ENCODE results near the gene SPINK13. TPM values are rescaled to one million over a fixed set of nuclear protein-coding genes. Genes with fewer than 3 reads are reported as not detected.
"Not testable (repeated sequence)": the region's sequence is repeated elsewhere in the genome, so short reads cannot be mapped to it uniquely, and the experiment has no call there.

The SPINK13 gene
- polyA plus RNA-seq, 1 donor: not detected

- Histone ChIP-seq H3K4me3 (ENCODE audit: low read length) (no peak overlapping the region), H3K27ac (ENCODE audit: low read length) (no peak overlapping the region), H3K4me1 (ENCODE audit: control insufficient read depth, insufficient read depth, low read length) (no peaks in the 10 kb centered on the region), H3K27me3 (ENCODE audit: control insufficient read depth, insufficient read depth, low read length) (no peaks in the 10 kb centered on the region), H3K36me3 (ENCODE audit: control insufficient read depth, insufficient read depth, low read length) (no peaks in the 10 kb centered on the region), H3K9me3 (ENCODE audit: control insufficient read depth, low read depth, low read length) (peaks cover 7% of the 10 kb centered on the region)
- WGBS (ENCODE audit: insufficient coverage, low lambda C conversion rate): no CpG with 5 or more reads among the region's 2 CpGs
- no peak for DNase-seq
Observed at GRCh38 chr5:148259288-148259687, 9.3 kb upstream of the SPINK13 start.

GRCh38 chr5:148261221-148261620, 7.4 kb upstream of the SPINK13 start:
- Histone ChIP-seq H3K4me1 (ENCODE audit: control insufficient read depth, insufficient read depth, low read length) (no peaks in the 10 kb centered on the region), H3K4me3 (ENCODE audit: low read length) (no peak overlapping the region), H3K27ac (ENCODE audit: low read length) (no peak overlapping the region), H3K27me3 (ENCODE audit: control insufficient read depth, insufficient read depth, low read length) (no peaks in the 10 kb centered on the region), H3K9me3 (ENCODE audit: control insufficient read depth, low read depth, low read length) (peaks cover 11% of the 10 kb centered on the region), H3K36me3 (ENCODE audit: control insufficient read depth, insufficient read depth, low read length) (no peaks in the 10 kb centered on the region)
- no peak for DNase-seq

DNA sequence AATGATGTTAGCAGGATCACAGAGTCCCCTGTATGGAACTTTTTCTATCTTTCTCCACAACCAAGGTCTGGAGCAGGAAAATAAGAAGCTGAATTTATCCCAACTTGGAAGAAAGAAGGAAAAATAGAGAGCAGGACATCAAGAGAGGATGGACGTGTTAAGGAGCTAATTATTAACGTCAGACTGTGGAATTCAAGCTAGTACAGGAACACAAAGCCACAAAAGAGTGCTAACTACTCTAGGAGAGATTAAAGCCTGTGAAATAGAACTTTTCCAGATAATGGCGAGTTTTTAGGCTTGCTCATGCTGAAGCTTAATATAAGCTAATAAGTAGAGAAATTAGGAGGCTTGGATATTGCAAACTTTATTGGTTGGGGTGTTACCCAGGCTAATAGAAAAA, 632 bp upstream of the SPINK13 start:
- Histone ChIP-seq H3K27ac (ENCODE audit: low read length) (no peak overlapping the region), H3K4me1 (ENCODE audit: control insufficient read depth, insufficient read depth, low read length) (no peaks in the 10 kb centered on the region), H3K4me3 (ENCODE audit: low read length) (no peak overlapping the region), H3K36me3 (ENCODE audit: control insufficient read depth, insufficient read depth, low read length) (no peaks in the 10 kb centered on the region), H3K27me3 (ENCODE audit: control insufficient read depth, insufficient read depth, low read length) (no peaks in the 10 kb centered on the region), H3K9me3 (ENCODE audit: control insufficient read depth, low read depth, low read length) (peaks cover 4% of the 10 kb centered on the region)
- 20% methylated on average over 2 of the region's 3 CpGs for WGBS (ENCODE audit: insufficient coverage, low lambda C conversion rate)
- DNase-seq: peak in 1 of 2 donors; percentile 4

- H3K27me3 ChIP-seq (ENCODE audit: control insufficient read depth, insufficient read depth, low read length); H3K27ac ChIP-seq (ENCODE audit: low read length); DNase-seq; H3K4me3 ChIP-seq (ENCODE audit: low read length); H3K9me3 ChIP-seq (ENCODE audit: control insufficient read depth, low read depth, low read length); H3K36me3 ChIP-seq (ENCODE audit: control insufficient read depth, insufficient read depth, low read length); H3K4me1 ChIP-seq (ENCODE audit: control insufficient read depth, insufficient read depth, low read length): not testable (repeated sequence)
- WGBS (ENCODE audit: insufficient coverage, low lambda C conversion rate): no CpG with 5 or more reads among the region's 2 CpGs
Observed at GRCh38 chr5:148275129-148275528, 6.5 kb downstream of the SPINK13 start.

GRCh38 chr5:148280893-148281292, 12.3 kb downstream of the SPINK13 start:
- no CpG with 5 or more reads among the region's 5 CpGs for WGBS (ENCODE audit: insufficient coverage, low lambda C conversion rate)
- H3K9me3 ChIP-seq (ENCODE audit: control insufficient read depth, low read depth, low read length); DNase-seq; H3K27ac ChIP-seq (ENCODE audit: low read length); H3K27me3 ChIP-seq (ENCODE audit: control insufficient read depth, insufficient read depth, low read length); H3K4me1 ChIP-seq (ENCODE audit: control insufficient read depth, insufficient read depth, low read length); H3K36me3 ChIP-seq (ENCODE audit: control insufficient read depth, insufficient read depth, low read length); H3K4me3 ChIP-seq (ENCODE audit: low read length): not testable (repeated sequence)

DNA sequence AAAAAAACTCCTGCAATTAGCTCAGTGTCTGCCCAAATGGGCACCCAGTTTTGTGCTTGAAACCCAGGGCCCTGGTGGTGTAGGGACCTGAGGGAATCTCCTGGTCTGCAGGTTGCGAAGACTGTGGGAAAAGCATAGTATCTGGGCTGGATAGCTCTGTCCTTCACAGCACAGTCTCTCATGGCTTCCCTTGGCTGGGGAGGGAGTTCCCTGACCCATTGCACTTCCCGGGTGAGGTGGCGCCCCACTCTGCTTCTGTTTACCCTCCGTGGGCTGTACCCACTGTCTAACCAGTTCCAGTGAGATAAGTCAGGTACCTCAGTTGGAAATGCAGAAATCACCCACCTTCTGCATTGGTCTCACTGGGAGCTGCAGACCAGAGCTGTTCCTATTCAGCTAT, 12.7 kb downstream of the SPINK13 start:
- not testable (repeated sequence) for H3K27ac ChIP-seq (ENCODE audit: low read length); DNase-seq; H3K4me3 ChIP-seq (ENCODE audit: low read length); H3K4me1 ChIP-seq (ENCODE audit: control insufficient read depth, insufficient read depth, low read length); H3K36me3 ChIP-seq (ENCODE audit: control insufficient read depth, insufficient read depth, low read length); H3K9me3 ChIP-seq (ENCODE audit: control insufficient read depth, low read depth, low read length); H3K27me3 ChIP-seq (ENCODE audit: control insufficient read depth, insufficient read depth, low read length)
- WGBS (ENCODE audit: insufficient coverage, low lambda C conversion rate): no CpG with 5 or more reads among the region's 4 CpGs

GRCh38 chr5:148290271-148291195, 21.9 kb downstream of the SPINK13 start:
- peak in 1 of 2 donors; percentile 11 for DNase-seq
- Histone ChIP-seq H3K27me3 (ENCODE audit: control insufficient read depth, insufficient read depth, low read length) (no peaks in the 10 kb centered on the region), H3K4me3 (ENCODE audit: low read length) (no peak overlapping the region), H3K4me1 (ENCODE audit: control insufficient read depth, insufficient read depth, low read length) (no peaks in the 10 kb centered on the region), H3K9me3 (ENCODE audit: control insufficient read depth, low read depth, low read length) (no peaks in the 10 kb centered on the region), H3K36me3 (ENCODE audit: control insufficient read depth, insufficient read depth, low read length) (no peaks in the 10 kb centered on the region), H3K27ac (ENCODE audit: low read length) (no peak overlapping the region)
- 33% methylated on average over 1 of the region's 6 CpGs for WGBS (ENCODE audit: insufficient coverage, low lambda C conversion rate)

DNA sequence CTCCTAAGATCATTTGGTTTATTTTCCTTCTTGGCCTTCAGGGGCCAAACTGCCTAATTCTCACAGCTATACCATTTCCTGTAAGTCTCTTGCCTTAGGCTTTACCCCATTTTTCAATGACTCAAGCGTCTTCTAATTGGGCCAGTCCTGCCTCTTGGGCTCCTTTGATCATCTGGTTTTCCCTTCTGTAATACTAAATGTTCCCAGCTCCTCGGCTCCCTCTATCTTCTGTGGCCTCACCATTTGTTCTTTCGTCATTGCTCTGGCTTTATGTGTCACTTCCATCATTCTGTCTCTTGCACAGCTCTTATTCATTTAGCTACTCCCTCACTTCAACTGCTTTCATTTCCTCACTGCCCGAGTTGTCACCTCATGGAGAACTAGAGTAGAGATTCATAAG, 29.1 kb downstream of the SPINK13 start:
- H3K4me3 ChIP-seq (ENCODE audit: low read length): no peak overlapping the region
- no peak overlapping the region for H3K27ac ChIP-seq (ENCODE audit: low read length)
- no peaks in the 10 kb centered on the region for H3K9me3 ChIP-seq (ENCODE audit: control insufficient read depth, low read depth, low read length)
- H3K4me1 ChIP-seq (ENCODE audit: control insufficient read depth, insufficient read depth, low read length): no peaks in the 10 kb centered on the region
- H3K27me3 ChIP-seq (ENCODE audit: control insufficient read depth, insufficient read depth, low read length): no peaks in the 10 kb centered on the region
- no peak for DNase-seq
- H3K36me3 ChIP-seq (ENCODE audit: control insufficient read depth, insufficient read depth, low read length): no peaks in the 10 kb centered on the region
- 70% methylated on average over 4 of the region's 4 CpGs for WGBS (ENCODE audit: insufficient coverage, low lambda C conversion rate)

- no peak for DNase-seq
- Histone ChIP-seq H3K27me3 (ENCODE audit: control insufficient read depth, insufficient read depth, low read length) (no peaks in the 10 kb centered on the region), H3K4me3 (ENCODE audit: low read length) (no peak overlapping the region), H3K9me3 (ENCODE audit: control insufficient read depth, low read depth, low read length) (no peaks in the 10 kb centered on the region), H3K4me1 (ENCODE audit: control insufficient read depth, insufficient read depth, low read length) (no peaks in the 10 kb centered on the region), H3K36me3 (ENCODE audit: control insufficient read depth, insufficient read depth, low read length) (no peaks in the 10 kb centered on the region), H3K27ac (ENCODE audit: low read length) (no peak overlapping the region)
- no CpG with 5 or more reads among the region's 1 CpG for WGBS (ENCODE audit: insufficient coverage, low lambda C conversion rate)
Observed at GRCh38 chr5:148306446-148306845, 37.9 kb downstream of the SPINK13 start.

GRCh38 chr5:148309019-148309418, 40.4 kb downstream of the SPINK13 start:
- 100% methylated on average over 1 of the region's 3 CpGs for WGBS (ENCODE audit: insufficient coverage, low lambda C conversion rate)
- H3K4me1 ChIP-seq (ENCODE audit: control insufficient read depth, insufficient read depth, low read length): no peaks in the 10 kb centered on the region
- no peak overlapping the region for H3K4me3 ChIP-seq (ENCODE audit: low read length)
- H3K9me3 ChIP-seq (ENCODE audit: control insufficient read depth, low read depth, low read length): no peaks in the 10 kb centered on the region
- no peak for DNase-seq
- no peak overlapping the region for H3K27ac ChIP-seq (ENCODE audit: low read length)
- no peaks in the 10 kb centered on the region for H3K36me3 ChIP-seq (ENCODE audit: control insufficient read depth, insufficient read depth, low read length)
- H3K27me3 ChIP-seq (ENCODE audit: control insufficient read depth, insufficient read depth, low read length): no peaks in the 10 kb centered on the region

GRCh38 chr5:148309746-148310145, 41.2 kb downstream of the SPINK13 start:
- DNase-seq: no peak
- Histone ChIP-seq H3K4me1 (ENCODE audit: control insufficient read depth, insufficient read depth, low read length) (no peaks in the 10 kb centered on the region), H3K36me3 (ENCODE audit: control insufficient read depth, insufficient read depth, low read length) (no peaks in the 10 kb centered on the region), H3K27ac (ENCODE audit: low read length) (no peak overlapping the region), H3K27me3 (ENCODE audit: control insufficient read depth, insufficient read depth, low read length) (no peaks in the 10 kb centered on the region), H3K9me3 (ENCODE audit: control insufficient read depth, low read depth, low read length) (no peaks in the 10 kb centered on the region), H3K4me3 (ENCODE audit: low read length) (no peak overlapping the region)

All from large intestine (tissue), 3 donors.